Kidney epithelial cell (primary cell): ENCODE measurements around the gene APOL2. TPM values are rescaled to one million over a fixed set of nuclear protein-coding genes. Genes with fewer than 3 reads are reported as not detected.

Experiments
- DNase-seq: peaks from one replicate; pipeline ENCODE4 v3.0.0-alpha.2; 2010; ENCODE audit warnings: low read depth
- H3K27me3 ChIP-seq: 2 replicates; pipeline ENCODE4 v1.6.0; 2011; ENCODE audit warnings: low read length; ENCODE audit not compliant: control insufficient read depth, insufficient read depth
- H3K36me3 ChIP-seq: 2 replicates; pipeline ENCODE4 v1.5.1; 2011; ENCODE audit warnings: low read length; ENCODE audit not compliant: control insufficient read depth, insufficient read depth
- H3K4me3 ChIP-seq: 2 replicates; pipeline ENCODE4 v1.5.1; 2011; ENCODE audit warnings: low read depth, mild to moderate bottlenecking, control low read depth, low read length
- total RNA-seq: library from RNA; depleted of rRNA; stranded (reverse); fragments of >200 nt; gene quantifications from 2 replicates; pipeline ENCODE4 v1.2.3, GENCODE V29; 2015
- TF ChIP-seq, protein P1 (sequence below): IDR thresholded peaks from 2 replicates; pipeline ENCODE4 v1.5.1; 2011; ENCODE audit warnings: mild to moderate bottlenecking, moderate library complexity, low read length, control low read depth, inconsistent platforms; ENCODE audit not compliant: insufficient read depth, poor library complexity, severe bottlenecking

The APOL2 gene
- total RNA-seq, 1 donor from 2014 or later, result 39.9 TPM

DNA sequence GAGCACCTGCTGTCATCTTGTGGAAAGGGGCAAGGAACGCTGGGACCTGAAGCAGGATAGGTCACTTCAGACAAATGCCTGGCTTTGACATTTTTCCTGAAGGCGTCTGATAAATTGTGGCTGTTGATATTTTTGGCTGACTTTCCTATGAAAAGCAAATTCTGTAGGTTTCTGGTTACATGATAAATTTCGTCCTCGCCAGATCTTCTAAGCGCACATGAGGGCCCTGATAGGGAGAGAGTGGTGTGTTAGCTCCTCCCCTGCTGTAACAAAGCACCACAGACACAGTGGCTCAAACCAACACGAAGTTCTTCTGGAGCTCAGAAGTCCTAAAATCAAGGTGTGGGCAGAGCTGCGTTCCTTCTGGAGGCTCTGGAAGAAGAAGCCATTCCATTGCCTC lies 57.3 kb downstream of the APOL2 start:
- DNase-seq, result no peak
- Histone ChIP-seq H3K27me3 (peaks cover 3% of the 10 kb centered on the region), H3K4me3 (no peak overlapping the region), H3K36me3 (no peaks in the 10 kb centered on the region)
- TF ChIP-seq, protein P1, sequence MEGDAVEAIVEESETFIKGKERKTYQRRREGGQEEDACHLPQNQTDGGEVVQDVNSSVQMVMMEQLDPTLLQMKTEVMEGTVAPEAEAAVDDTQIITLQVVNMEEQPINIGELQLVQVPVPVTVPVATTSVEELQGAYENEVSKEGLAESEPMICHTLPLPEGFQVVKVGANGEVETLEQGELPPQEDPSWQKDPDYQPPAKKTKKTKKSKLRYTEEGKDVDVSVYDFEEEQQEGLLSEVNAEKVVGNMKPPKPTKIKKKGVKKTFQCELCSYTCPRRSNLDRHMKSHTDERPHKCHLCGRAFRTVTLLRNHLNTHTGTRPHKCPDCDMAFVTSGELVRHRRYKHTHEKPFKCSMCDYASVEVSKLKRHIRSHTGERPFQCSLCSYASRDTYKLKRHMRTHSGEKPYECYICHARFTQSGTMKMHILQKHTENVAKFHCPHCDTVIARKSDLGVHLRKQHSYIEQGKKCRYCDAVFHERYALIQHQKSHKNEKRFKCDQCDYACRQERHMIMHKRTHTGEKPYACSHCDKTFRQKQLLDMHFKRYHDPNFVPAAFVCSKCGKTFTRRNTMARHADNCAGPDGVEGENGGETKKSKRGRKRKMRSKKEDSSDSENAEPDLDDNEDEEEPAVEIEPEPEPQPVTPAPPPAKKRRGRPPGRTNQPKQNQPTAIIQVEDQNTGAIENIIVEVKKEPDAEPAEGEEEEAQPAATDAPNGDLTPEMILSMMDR, result no peak

DNA sequence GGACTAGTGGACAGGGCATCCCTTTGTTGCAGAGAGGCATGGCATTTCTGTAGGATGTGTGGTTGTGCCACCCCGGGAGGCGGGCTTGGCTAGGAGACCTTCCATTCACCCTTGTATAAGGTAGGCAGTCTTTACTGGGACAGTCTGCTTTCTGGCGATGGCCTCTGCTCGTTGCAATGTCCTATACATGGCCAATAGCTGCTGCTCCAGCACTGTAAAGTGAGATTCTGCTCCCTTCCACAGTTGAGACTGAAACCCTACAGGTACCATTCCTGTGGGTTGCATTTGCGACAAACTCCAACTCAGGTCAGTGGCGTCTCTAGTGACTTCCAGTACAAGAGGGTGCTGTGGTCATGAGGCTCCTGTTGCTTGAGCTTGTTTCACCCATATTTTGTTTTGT lies 58.4 kb downstream of the APOL2 start:
- no peaks in the 10 kb centered on the region for H3K36me3 ChIP-seq
- TF ChIP-seq, protein P1, result no peak
- H3K4me3 ChIP-seq, result no peak overlapping the region
- peaks cover 3% of the 10 kb centered on the region for H3K27me3 ChIP-seq
- DNase-seq, result no peak

DNA sequence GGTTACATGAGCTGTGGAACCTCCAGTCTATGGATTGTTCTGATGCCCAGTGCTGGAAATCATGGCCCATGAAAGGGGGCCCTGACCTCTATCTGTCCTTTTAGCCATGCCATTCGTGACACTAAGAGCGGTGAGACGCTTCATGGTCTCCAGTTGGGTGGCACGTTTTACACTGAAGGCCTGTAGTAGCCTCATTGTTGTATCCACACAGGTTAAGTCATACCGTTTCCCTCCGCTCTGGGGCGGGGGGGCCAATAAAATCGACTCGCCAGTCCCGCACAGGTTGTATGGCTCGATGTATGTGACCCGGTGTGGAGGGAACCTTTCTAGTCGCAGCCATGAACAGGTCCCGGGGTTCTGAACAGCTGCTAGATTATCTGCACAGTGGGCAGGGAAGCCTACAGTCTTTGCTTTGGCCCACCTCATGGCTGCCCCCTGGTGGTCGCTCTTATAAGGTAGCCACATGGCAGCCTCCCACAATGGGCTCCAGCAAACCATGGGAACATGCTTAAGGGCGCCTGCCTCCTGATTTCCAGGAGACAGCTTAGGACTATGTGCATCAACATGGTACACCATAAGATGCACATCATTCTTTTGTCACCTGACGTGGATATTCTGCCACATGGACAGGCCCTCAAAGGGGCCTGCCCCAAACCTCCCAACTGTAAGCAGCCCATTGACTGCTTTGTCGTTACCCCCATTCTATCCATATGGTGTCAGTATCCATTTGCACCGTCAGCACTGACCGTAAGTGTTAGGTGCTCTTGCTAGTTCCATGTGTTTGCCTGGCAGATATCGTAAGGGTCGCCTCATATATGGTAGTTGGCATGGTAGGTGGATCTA lies 59.1 kb downstream of the APOL2 start:
- Histone ChIP-seq H3K27me3 (peaks cover 3% of the 10 kb centered on the region), H3K36me3 (no peaks in the 10 kb centered on the region), H3K4me3 (no peak overlapping the region)
- DNase-seq, result no peak
- TF ChIP-seq, protein P1, result peak; percentile 90

DNA sequence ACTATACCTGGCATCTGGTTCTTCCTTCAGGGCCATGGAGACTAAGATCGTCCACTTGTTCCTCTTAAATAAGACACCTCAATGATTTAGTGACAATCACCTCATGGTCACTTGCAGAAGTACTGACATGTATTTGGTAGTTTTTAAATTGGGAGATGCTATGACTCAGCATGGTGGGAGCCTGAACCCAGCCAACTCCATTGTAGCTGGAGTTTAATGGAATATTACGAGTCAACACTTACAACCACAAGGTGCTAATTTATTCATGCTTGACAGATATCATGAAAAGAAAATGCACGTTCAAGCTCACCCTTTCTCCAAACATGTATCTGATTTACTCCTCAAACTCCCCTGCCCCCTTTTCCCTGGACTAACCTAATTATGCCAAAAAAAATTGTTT lies 62.2 kb downstream of the APOL2 start:
- Histone ChIP-seq H3K36me3 (no peaks in the 10 kb centered on the region), H3K4me3 (no peak overlapping the region), H3K27me3 (no peaks in the 10 kb centered on the region)
- TF ChIP-seq, protein P1, result no peak
- no peak for DNase-seq

Other genes starting within 250 kb of the APOL2 start
- gene RBFOX2, start 210.7 kb downstream of the APOL2 start, total RNA-seq, result 75.1 and 91.2 TPM in 2 replicates
- 4.4 and 19.2 TPM in 2 replicates for gene APOL3, start 78.8 kb downstream of the APOL2 start, total RNA-seq
- gene APOL4, start 37.7 kb downstream of the APOL2 start, total RNA-seq, result not detected in 2 replicates
- gene APOL1, start 13.6 kb upstream of the APOL2 start, total RNA-seq, result 1.8 and 2.3 TPM in 2 replicates
- 1,580 and 1,647 TPM in 2 replicates for gene MYH9, start 148.4 kb upstream of the APOL2 start, total RNA-seq
- gene TXN2, start 242.1 kb upstream of the APOL2 start, total RNA-seq, result 56.8 and 66.6 TPM in 2 replicates